Spleen (tissue), 7 donors: Measurements from ENCODE around the gene C17orf58.
"Not testable (repeated sequence)": the region's sequence is repeated elsewhere in the genome, so short reads cannot be mapped to it uniquely, and the experiment has no call there.

Experiments used
- CTCF ChIP-seq, 11 experiments: fragments of 200-600 bp in 7 of 11; fragments of 450-650 bp in 4 of 11; sonication (generic) in 4 of 11; IDR thresholded peaks in 8 of 11; conservative IDR thresholded peaks in 3 of 11; 1 replicate in 7 of 11; 2 replicates in 4 of 11; pipeline versions ENCODE4 v1.4.0 to v1.8.0; 2016 to 2021; ENCODE audit warnings: antibody characterized with exemption in 11 of 11, inconsistent platforms in 4 of 11, mild to moderate bottlenecking in 1 of 11
- POLR2A ChIP-seq, 3 donors: fragments of 450-650 bp; IDR thresholded peaks; one replicate each; pipeline ENCODE4 v1.5.1; 2017; ENCODE audit warnings: antibody characterized with exemption in 3 of 3, mild to moderate bottlenecking in 1 of 3
- donor health status: DM: no; HTN: no; CAD: no; lungs with moderate emphysema.
- donor health status: DM: no; HTN: no; CAD: no.
- donor health status: DM: no; HTN: no; CAD: no.

- TF ChIP-seq POLR2A (IDR thresholded peaks at IDR 0.05); CTCF (IDR thresholded peaks at IDR 0.05 in 8 of 11, conservative IDR thresholded peaks at IDR 0.05 in 3 of 11): not testable (repeated sequence)
Measured at GRCh38 chr17:68018493-68018892, 22.2 kb upstream of the C17orf58 start.
